Panc1 (cell line): ENCODE measurements around the gene WDHD1. TPM values are rescaled to one million over a fixed set of nuclear protein-coding genes. Genes with fewer than 3 reads are reported as not detected.

Experiments used
- ATAC-seq: fragments of 200-7000 bp; cut with Tn5 transposase; 2 replicates; pipeline ENCODE4 v1.9.1; 2020; ENCODE audit warnings: mild to moderate bottlenecking, moderate library complexity
- BruUV-seq: library from RNA; stranded (reverse); fragments of 400-500 nt; replicated peaks from 2 replicates; lab custom pipeline; 2021; lab: Mats Ljungman, UMichigan
- CTCF ChIA-PET: fragments of 300-600 bp; sonication (Branson Sonifier 250); formaldehyde crosslinking; loops from one replicate; lab custom pipeline; 2022; ENCODE audit warnings: antibody characterized with exemption; lab: Charles Lee
- POLR2A ChIA-PET: fragments of 300-600 bp; sonication (Branson Sonifier 250); formaldehyde crosslinking; loops from one replicate; lab custom pipeline; 2022; ENCODE audit warnings: antibody characterized with exemption; lab: Charles Lee
- DNase-seq: peaks from one replicate; pipeline ENCODE4 v3.0.0-alpha.2; 2010; ENCODE audit warnings: low read depth, low spot score
- H3K27ac ChIP-seq: 2 replicates; pipeline ENCODE4 v1.5.1; 2011; ENCODE audit warnings: mild to moderate bottlenecking, low read length, inconsistent platforms
- H3K27me3 ChIP-seq: fragments of 200-500 bp; sonication (Bioruptor generic); 2 replicates; pipeline ENCODE4 v1.6.0; 2014; ENCODE audit warnings: low read length, inconsistent platforms; ENCODE audit not compliant: control insufficient read depth, insufficient read depth
- H3K36me3 ChIP-seq: fragments of 200-500 bp; sonication (Bioruptor generic); 2 replicates; pipeline ENCODE4 v1.5.1; 2014; ENCODE audit warnings: inconsistent platforms, mild to moderate bottlenecking, low read length, moderate library complexity; ENCODE audit not compliant: control insufficient read depth, insufficient read depth
- H3K4me1 ChIP-seq: 2 replicates; pipeline ENCODE4 v1.5.1; 2011; ENCODE audit warnings: inconsistent platforms, mild to moderate bottlenecking, low read length, moderate library complexity; ENCODE audit not compliant: control insufficient read depth, insufficient read depth
- H3K4me3 ChIP-seq, 2 experiments: 2 replicates each; pipeline ENCODE4 v1.5.1; 2011 to 2012; ENCODE audit warnings: low read depth in 2 of 2, low read length in 2 of 2, mild to moderate bottlenecking in 2 of 2, inconsistent platforms in 1 of 2, moderate library complexity in 1 of 2
- H3K9me3 ChIP-seq: fragments of 200-500 bp; sonication (Bioruptor generic); 2 replicates; pipeline ENCODE4 v1.5.1; 2014; ENCODE audit warnings: low read depth, mild to moderate bottlenecking, inconsistent platforms, low read length, moderate library complexity; ENCODE audit not compliant: control insufficient read depth, insufficient read depth
- POLR2AphosphoS5 ChIP-seq: IDR thresholded peaks from 2 replicates; pipeline ENCODE4 v1.6.1; 2012; ENCODE audit warnings: mild to moderate bottlenecking, low read depth, low read length, moderate library complexity
- SIN3A ChIP-seq: IDR thresholded peaks from 2 replicates; pipeline ENCODE4 v1.6.1; 2012; ENCODE audit warnings: low read depth, mild to moderate bottlenecking, low read length, moderate library complexity, borderline replicate concordance; ENCODE audit not compliant: insufficient read depth
- TCF7L2 ChIP-seq: IDR thresholded peaks from 2 replicates; pipeline ENCODE4 v1.6.1; 2011; ENCODE audit warnings: mild to moderate bottlenecking, low read depth, low read length, inconsistent platforms
- in situ Hi-C: cut with HindIII; loops from 2 replicates; pipeline ENCODE4 v1.10.0; 2016; ENCODE audit warnings: low sequenced_read_pairs, low pct_unique_long_range_greater_than_20kb
- intact Hi-C: fragments of 100-400 bp; cut with micrococcal nuclease; formaldehyde crosslinking; loops from one replicate; pipeline ENCODE4 v1.10.0; 2022; ENCODE audit not compliant: unreplicated experiment
- total RNA-seq: library from RNA; stranded (reverse); gene quantifications from one replicate; pipeline ENCODE4 v1.2.1, GENCODE V29; 2021; ENCODE audit not compliant: unreplicated experiment
- TF ChIP-seq, protein P1 (sequence below), 2 experiments: IDR thresholded peaks; 2 replicates each; pipeline ENCODE4 v1.6.1; 2011 to 2012; ENCODE audit warnings: low read depth in 2 of 2, control low read depth in 1 of 2, low read length in 1 of 2, mild to moderate bottlenecking in 1 of 2, moderate library complexity in 1 of 2; ENCODE audit not compliant: insufficient read depth in 1 of 2
- TF ChIP-seq, protein P2 (sequence below): fragments of 450-650 bp; IDR thresholded peaks from 2 replicates; pipeline ENCODE4 v1.5.1; 2017; ENCODE audit warnings: mild to moderate bottlenecking

WDHD1 gene
- total RNA-seq, 1 experiment from 2014 or later: 21.7 TPM

DNA sequence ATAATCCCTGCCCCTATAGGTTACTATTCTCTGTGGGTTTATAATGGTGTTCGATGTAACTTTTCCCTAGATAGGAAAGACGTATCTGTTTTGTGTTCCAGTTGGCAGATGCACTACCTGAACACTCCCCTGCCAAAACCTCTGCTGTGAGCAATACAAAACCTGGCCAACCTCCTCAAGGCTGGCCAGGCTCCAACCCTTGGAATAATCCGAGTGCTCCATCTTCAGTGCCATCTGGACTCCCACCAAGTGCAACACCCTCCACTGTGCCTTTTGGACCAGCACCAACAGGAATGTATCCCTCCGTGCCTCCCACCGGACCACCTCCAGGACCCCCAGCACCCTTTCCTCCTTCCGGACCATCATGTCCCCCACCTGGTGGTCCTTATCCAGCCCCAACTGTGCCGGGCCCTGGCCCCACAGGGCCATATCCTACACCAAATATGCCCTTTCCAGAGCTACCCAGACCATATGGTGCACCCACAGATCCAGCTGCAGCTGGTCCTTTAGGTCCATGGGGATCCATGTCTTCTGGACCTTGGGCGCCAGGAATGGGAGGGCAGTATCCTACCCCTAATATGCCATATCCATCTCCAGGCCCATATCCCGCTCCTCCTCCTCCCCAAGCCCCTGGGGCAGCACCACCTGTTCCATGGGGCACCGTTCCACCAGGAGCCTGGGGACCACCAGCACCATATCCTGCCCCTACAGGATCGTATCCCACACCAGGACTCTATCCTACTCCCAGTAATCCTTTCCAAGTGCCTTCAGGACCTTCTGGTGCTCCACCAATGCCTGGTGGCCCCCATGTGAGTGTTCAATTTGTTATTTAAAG, 35.8 kb upstream of the WDHD1 start:
- ATAC-seq: no peak

GRCh38 chr14:55059333-55059732, 32.4 kb upstream of the WDHD1 start:
- Histone ChIP-seq H3K9me3 (no peaks in the 10 kb centered on the region), H3K27ac (no peak overlapping the region), H3K4me1 (no peaks in the 10 kb centered on the region), H3K27me3 (no peaks in the 10 kb centered on the region), H3K36me3 (peaks cover 15% of the 10 kb centered on the region; the same call in 1 of the 2 replicates), H3K4me3 (no peak overlapping the region)
- CTCF ChIA-PET: interaction anchor here (0.7 to 1.2 kb wide), 2 partner anchors 12 to 171 kb away, joined by 4 to 5 read pairs; no protein-coding TSS in a partner anchor
- in situ Hi-C loops: no loop called here
- intact Hi-C loops: no loop called here
- TF ChIP-seq, protein P1, sequence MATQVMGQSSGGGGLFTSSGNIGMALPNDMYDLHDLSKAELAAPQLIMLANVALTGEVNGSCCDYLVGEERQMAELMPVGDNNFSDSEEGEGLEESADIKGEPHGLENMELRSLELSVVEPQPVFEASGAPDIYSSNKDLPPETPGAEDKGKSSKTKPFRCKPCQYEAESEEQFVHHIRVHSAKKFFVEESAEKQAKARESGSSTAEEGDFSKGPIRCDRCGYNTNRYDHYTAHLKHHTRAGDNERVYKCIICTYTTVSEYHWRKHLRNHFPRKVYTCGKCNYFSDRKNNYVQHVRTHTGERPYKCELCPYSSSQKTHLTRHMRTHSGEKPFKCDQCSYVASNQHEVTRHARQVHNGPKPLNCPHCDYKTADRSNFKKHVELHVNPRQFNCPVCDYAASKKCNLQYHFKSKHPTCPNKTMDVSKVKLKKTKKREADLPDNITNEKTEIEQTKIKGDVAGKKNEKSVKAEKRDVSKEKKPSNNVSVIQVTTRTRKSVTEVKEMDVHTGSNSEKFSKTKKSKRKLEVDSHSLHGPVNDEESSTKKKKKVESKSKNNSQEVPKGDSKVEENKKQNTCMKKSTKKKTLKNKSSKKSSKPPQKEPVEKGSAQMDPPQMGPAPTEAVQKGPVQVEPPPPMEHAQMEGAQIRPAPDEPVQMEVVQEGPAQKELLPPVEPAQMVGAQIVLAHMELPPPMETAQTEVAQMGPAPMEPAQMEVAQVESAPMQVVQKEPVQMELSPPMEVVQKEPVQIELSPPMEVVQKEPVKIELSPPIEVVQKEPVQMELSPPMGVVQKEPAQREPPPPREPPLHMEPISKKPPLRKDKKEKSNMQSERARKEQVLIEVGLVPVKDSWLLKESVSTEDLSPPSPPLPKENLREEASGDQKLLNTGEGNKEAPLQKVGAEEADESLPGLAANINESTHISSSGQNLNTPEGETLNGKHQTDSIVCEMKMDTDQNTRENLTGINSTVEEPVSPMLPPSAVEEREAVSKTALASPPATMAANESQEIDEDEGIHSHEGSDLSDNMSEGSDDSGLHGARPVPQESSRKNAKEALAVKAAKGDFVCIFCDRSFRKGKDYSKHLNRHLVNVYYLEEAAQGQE (IDR thresholded peaks at IDR 0.05; ENCODE audit: insufficient read depth in 1 of 2, low read depth in 2 of 2, low read length in 1 of 2): no peak
- TF ChIP-seq, protein P2, sequence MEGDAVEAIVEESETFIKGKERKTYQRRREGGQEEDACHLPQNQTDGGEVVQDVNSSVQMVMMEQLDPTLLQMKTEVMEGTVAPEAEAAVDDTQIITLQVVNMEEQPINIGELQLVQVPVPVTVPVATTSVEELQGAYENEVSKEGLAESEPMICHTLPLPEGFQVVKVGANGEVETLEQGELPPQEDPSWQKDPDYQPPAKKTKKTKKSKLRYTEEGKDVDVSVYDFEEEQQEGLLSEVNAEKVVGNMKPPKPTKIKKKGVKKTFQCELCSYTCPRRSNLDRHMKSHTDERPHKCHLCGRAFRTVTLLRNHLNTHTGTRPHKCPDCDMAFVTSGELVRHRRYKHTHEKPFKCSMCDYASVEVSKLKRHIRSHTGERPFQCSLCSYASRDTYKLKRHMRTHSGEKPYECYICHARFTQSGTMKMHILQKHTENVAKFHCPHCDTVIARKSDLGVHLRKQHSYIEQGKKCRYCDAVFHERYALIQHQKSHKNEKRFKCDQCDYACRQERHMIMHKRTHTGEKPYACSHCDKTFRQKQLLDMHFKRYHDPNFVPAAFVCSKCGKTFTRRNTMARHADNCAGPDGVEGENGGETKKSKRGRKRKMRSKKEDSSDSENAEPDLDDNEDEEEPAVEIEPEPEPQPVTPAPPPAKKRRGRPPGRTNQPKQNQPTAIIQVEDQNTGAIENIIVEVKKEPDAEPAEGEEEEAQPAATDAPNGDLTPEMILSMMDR: no peak
- POLR2A ChIA-PET: interaction anchor here (0.6 kb wide), 1 partner anchor 33 kb away, joined by 6 read pairs; no protein-coding TSS in a partner anchor
- DNase-seq (no peak), ATAC-seq (no peak)
- BruUV-seq: no TSS peak

More for the DNA sequence above, 35.8 kb upstream of the WDHD1 start:
- H3K4me3 ChIP-seq: no peak overlapping the region
- no TSS peak for BruUV-seq
- no peaks in the 10 kb centered on the region for H3K27me3 ChIP-seq
- CTCF ChIA-PET: interaction anchor here (0.5 kb wide), 1 partner anchor 47 kb away, joined by 8 read pairs; no protein-coding TSS in a partner anchor
- no peak for TF ChIP-seq POLR2AphosphoS5
- TF ChIP-seq TCF7L2: no peak
- TF ChIP-seq, protein P2: no peak
- TF ChIP-seq, protein P1 (IDR thresholded peaks at IDR 0.05; ENCODE audit: insufficient read depth in 1 of 2, low read depth in 2 of 2, low read length in 1 of 2): no peak
- no peak for TF ChIP-seq SIN3A
- intact Hi-C loops (no loop called here), in situ Hi-C loops (no loop called here)
- DNase-seq: no peak
- no peaks in the 10 kb centered on the region for H3K4me1 ChIP-seq
- H3K9me3 ChIP-seq: no peaks in the 10 kb centered on the region
- POLR2A ChIA-PET: no interaction called here
- peaks cover 29% of the 10 kb centered on the region; the same call in 1 of the 2 replicates for H3K36me3 ChIP-seq
- no peak overlapping the region for H3K27ac ChIP-seq
